GM12875 (cell line): ENCODE measurements around the gene GRM4.

Experiments used
- H3K4me3 ChIP-seq: one replicate; pipeline ENCODE4 v1.5.1; 2011; ENCODE audit warnings: low read depth, low read length, control low read depth
- TF ChIP-seq, protein P1 (sequence below): IDR thresholded peaks from 2 replicates; pipeline ENCODE4 v1.5.1; 2011; ENCODE audit warnings: low read depth, mild to moderate bottlenecking, control low read depth, inconsistent platforms, low read length, moderate library complexity, borderline replicate concordance; ENCODE audit not compliant: insufficient read depth

Gene GRM4

GRCh38 chr6:34098045-34098936, 47.6 kb downstream of the GRM4 start:
- no peak overlapping the region for H3K4me3 ChIP-seq
- TF ChIP-seq, protein P1, sequence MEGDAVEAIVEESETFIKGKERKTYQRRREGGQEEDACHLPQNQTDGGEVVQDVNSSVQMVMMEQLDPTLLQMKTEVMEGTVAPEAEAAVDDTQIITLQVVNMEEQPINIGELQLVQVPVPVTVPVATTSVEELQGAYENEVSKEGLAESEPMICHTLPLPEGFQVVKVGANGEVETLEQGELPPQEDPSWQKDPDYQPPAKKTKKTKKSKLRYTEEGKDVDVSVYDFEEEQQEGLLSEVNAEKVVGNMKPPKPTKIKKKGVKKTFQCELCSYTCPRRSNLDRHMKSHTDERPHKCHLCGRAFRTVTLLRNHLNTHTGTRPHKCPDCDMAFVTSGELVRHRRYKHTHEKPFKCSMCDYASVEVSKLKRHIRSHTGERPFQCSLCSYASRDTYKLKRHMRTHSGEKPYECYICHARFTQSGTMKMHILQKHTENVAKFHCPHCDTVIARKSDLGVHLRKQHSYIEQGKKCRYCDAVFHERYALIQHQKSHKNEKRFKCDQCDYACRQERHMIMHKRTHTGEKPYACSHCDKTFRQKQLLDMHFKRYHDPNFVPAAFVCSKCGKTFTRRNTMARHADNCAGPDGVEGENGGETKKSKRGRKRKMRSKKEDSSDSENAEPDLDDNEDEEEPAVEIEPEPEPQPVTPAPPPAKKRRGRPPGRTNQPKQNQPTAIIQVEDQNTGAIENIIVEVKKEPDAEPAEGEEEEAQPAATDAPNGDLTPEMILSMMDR = no peak

DNA sequence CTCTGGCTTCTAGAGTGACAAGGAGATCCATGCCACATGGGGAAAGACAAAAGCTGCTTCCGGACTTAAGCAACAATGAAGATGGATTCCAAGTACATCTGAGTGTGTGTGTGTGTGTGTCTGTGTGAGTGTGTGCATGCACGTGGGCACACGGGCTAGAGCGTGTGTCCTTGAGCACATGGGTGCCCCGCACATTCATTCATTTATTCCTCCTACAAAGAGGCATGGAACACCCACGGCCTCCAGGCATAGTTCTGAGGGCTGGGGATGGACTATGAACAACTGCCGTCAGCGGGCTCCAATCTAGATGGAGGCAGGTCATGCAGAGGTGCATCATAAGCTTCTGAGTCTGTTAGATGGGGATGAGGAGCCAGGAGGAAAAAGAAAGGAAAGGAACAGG, 49.1 kb downstream of the GRM4 start:
- TF ChIP-seq, protein P1 = no peak

GRCh38 chr6:34096193-34096592, 49.7 kb downstream of the GRM4 start:
- no peak overlapping the region for H3K4me3 ChIP-seq
- TF ChIP-seq, protein P1 = no peak

More for the DNA sequence above, 49.1 kb downstream of the GRM4 start:
- no peak overlapping the region for H3K4me3 ChIP-seq

DNA sequence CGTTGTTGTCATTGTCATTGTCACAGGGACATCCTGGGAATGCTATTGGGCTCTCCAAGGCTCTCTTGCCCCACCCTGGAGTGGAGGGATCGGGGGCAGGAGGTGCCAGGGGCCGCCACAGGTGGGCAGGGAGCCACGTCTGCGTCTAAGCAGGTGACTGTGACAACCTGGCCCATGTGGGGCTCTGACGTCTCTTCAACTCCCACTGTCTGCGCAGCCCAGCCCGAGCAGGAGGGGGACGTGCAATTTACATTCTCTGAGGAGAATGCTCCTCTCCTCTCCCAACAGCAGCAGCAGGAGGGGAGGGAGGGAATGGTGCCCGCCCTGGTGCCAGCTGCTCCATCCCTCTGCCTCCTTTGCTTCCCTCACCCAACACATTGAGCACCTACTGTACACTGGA, 50.1 kb downstream of the GRM4 start:
- TF ChIP-seq, protein P1 = no peak

GRCh38 chr6:34095136-34095505, 50.8 kb downstream of the GRM4 start:
- H3K4me3 ChIP-seq = no peak overlapping the region
- TF ChIP-seq, protein P1 = no peak

More for the DNA sequence above, 50.1 kb downstream of the GRM4 start:
- no peak overlapping the region for H3K4me3 ChIP-seq

GRCh38 chr6:34094474-34095135, 51.3 kb downstream of the GRM4 start:
- no peak overlapping the region for H3K4me3 ChIP-seq
- TF ChIP-seq, protein P1 = no peak
